22Rv1 (cell line): Measurements from ENCODE around the gene RIMOC1.

ENCODE experiments used
- ZFX ChIP-seq: fragments of 450-650 bp; IDR thresholded peaks from 2 replicates; pipeline ENCODE4 v1.6.1; 2017; ENCODE audit warnings: antibody characterized with exemption, borderline replicate concordance
- TF ChIP-seq, protein P1 (sequence below): fragments of 450-650 bp; IDR thresholded peaks from 2 replicates; pipeline ENCODE4 v1.5.1; 2017; ENCODE audit warnings: mild to moderate bottlenecking

DNA sequence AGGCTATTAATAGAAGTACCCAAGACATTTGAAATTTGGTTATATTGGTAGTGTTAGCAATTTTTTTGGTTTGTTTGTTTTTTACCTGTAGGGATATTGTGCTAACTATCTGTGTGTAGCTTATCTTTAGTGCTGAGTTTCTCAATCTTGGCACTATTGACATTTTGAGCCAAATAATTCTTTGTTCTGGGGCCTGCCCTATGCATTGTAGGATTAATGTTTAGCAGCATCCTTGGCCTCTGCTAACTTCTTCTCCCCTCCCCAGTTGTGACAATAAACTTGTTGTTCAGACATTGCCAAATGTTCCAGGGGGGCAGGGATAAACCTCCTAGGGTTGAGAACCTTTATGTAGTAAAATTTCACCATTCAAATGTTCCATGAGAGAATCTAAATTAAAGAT is 24.9 kb downstream of the RIMOC1 start:
- TF ChIP-seq, protein P1, sequence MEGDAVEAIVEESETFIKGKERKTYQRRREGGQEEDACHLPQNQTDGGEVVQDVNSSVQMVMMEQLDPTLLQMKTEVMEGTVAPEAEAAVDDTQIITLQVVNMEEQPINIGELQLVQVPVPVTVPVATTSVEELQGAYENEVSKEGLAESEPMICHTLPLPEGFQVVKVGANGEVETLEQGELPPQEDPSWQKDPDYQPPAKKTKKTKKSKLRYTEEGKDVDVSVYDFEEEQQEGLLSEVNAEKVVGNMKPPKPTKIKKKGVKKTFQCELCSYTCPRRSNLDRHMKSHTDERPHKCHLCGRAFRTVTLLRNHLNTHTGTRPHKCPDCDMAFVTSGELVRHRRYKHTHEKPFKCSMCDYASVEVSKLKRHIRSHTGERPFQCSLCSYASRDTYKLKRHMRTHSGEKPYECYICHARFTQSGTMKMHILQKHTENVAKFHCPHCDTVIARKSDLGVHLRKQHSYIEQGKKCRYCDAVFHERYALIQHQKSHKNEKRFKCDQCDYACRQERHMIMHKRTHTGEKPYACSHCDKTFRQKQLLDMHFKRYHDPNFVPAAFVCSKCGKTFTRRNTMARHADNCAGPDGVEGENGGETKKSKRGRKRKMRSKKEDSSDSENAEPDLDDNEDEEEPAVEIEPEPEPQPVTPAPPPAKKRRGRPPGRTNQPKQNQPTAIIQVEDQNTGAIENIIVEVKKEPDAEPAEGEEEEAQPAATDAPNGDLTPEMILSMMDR: no peak
- TF ChIP-seq ZFX: no peak
